IPS-18a (cell line): ENCODE data around the gene STX11.
"Not testable (repeated sequence)": the region's sequence is repeated elsewhere in the genome, so short reads cannot be mapped to it uniquely, and the experiment has no call there.

Source experiments
- H3K27ac ChIP-seq: one replicate; pipeline ENCODE4 v1.5.1; 2013; ENCODE audit warnings: low read length
- H3K27me3 ChIP-seq: one replicate; pipeline ENCODE4 v1.6.1; 2013; ENCODE audit warnings: mild to moderate bottlenecking, low read length; ENCODE audit not compliant: control insufficient read depth, insufficient read depth
- H3K36me3 ChIP-seq: one replicate; pipeline ENCODE4 v1.6.1; 2013; ENCODE audit warnings: low read depth, low read length; ENCODE audit not compliant: control insufficient read depth
- H3K4me1 ChIP-seq: one replicate; pipeline ENCODE4 v1.6.1; 2013; ENCODE audit warnings: low read depth, low read length; ENCODE audit not compliant: control insufficient read depth
- H3K4me3 ChIP-seq: one replicate; pipeline ENCODE4 v1.5.1; 2013; ENCODE audit warnings: low read length
- H3K9ac ChIP-seq: one replicate; pipeline ENCODE4 v1.6.1; 2013; ENCODE audit warnings: mild to moderate bottlenecking, low read length, moderate library complexity
- H3K9me3 ChIP-seq: one replicate; pipeline ENCODE4 v1.6.1; 2013; ENCODE audit warnings: low read depth, low read length; ENCODE audit not compliant: control insufficient read depth

STX11 gene

DNA sequence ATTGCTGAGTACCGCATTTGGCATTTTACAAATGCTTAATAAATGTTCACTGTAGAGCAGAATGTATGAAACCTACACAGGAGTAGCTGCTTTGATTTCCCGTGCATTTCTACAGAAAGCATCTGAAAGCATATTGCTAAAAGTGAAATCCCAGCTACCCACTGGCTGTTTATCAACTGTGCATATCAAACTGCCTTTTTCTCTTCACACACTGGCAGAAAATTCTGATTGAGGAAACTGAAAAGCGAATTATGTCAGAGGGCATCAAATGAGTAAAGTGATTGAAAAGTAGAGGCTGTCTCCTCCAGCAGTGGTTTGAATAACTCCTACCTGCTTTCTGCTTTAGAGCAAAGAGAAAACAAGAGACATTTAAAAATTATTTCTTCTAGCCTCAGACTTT, 28.0 kb downstream of the STX11 start:
- Histone ChIP-seq H3K4me3 (no peak overlapping the region), H3K9me3 (no peaks in the 10 kb centered on the region), H3K4me1 (no peaks in the 10 kb centered on the region), H3K9ac (no peak overlapping the region), H3K27me3 (no peaks in the 10 kb centered on the region), H3K36me3 (no peaks in the 10 kb centered on the region), H3K27ac (no peak overlapping the region)

DNA sequence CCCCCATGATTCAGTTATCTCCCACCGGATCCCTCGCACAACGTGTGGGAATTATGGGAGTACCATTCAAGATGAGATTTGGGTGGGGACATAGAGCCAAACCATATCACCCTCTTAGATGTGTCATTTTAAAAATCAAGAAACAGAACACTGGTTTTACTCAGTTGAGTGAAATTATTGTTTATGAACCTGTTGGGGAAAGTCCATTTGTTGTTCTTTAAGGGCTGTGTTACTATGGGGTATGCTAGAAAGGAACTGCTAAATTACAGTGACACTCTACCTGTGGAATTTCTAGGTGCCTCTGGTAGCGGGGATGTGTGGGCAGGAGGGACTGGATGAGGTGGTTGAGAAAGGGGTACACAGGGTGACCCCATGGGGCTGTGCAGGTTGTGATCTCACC, 28.9 kb downstream of the STX11 start:
- Histone ChIP-seq H3K36me3 (no peaks in the 10 kb centered on the region), H3K9me3 (no peaks in the 10 kb centered on the region), H3K4me1 (no peaks in the 10 kb centered on the region), H3K27me3 (no peaks in the 10 kb centered on the region), H3K9ac (no peak overlapping the region), H3K27ac (no peak overlapping the region), H3K4me3 (no peak overlapping the region)

DNA sequence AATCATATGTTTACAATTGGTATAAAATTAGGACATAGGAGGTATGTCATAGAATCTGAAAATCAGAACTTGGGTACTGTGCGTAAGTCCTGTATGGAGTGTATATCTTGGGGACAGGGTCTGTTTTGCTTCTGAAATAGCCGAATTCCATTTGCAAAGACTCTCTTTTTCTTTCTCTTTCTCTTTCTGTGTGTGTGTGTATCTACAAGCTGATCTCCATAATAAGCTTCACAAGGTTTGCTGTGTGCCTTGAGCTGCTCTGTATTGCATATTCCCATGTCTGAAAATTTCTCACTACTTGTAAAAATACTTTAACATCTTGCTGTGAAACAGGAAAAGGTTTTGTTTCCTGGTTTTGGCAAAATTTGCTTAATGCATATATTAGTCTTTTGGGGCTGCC, 29.5 kb downstream of the STX11 start:
- Histone ChIP-seq H3K27me3 (no peaks in the 10 kb centered on the region), H3K36me3 (no peaks in the 10 kb centered on the region)

DNA sequence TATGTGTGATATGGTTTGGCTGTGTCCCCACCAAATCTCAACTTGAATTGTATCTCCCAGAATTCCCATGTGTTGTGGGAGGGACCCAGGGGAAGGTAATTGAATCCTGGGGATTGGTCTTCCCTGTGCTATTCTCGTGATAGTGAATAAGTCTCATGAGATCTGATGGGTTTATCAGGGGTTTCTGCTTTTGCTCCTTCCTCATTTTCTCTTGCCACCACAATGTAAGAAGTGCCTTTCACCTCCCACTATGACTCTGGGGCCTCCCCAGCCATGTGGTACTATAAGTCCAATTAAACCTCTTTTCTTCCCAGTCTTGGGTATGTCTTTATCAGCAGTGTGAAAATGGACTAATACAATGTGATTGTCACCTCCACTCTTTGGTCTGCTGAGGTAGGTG, 30.0 kb downstream of the STX11 start:
- H3K9ac ChIP-seq, H3K9me3 ChIP-seq, H3K4me1 ChIP-seq, H3K27ac ChIP-seq, H3K4me3 ChIP-seq, H3K36me3 ChIP-seq, H3K27me3 ChIP-seq: not testable (repeated sequence)

More for the DNA sequence above, 29.5 kb downstream of the STX11 start:
- Histone ChIP-seq H3K4me1 (no peaks in the 10 kb centered on the region), H3K4me3 (no peak overlapping the region), H3K9me3 (no peaks in the 10 kb centered on the region), H3K9ac (no peak overlapping the region), H3K27ac (no peak overlapping the region)

DNA sequence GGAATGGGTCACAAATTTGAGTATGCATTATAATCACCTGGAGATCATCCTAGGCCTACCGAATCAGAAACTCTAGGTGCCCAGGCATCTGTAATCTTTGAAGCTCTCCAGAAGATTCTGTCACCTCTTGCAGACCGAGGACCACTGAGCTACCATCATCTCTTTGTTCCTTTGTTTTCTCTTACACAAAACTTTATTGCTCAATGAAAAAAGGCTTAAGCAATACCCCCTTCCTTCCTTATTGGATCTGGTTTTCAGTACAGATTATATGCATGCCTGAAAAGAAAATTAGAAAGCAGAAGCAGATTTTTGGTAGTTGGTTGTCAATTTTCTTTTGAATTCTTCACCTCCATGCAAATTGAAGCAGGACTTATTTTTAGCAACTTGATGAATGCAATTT, 31.3 kb downstream of the STX11 start:
- no peaks in the 10 kb centered on the region for H3K27me3 ChIP-seq
- H3K4me1 ChIP-seq: no peaks in the 10 kb centered on the region
- H3K4me3 ChIP-seq: no peak overlapping the region
- H3K9ac ChIP-seq: no peak overlapping the region
- no peaks in the 10 kb centered on the region for H3K9me3 ChIP-seq
- H3K27ac ChIP-seq: no peak overlapping the region
- no peaks in the 10 kb centered on the region for H3K36me3 ChIP-seq

DNA sequence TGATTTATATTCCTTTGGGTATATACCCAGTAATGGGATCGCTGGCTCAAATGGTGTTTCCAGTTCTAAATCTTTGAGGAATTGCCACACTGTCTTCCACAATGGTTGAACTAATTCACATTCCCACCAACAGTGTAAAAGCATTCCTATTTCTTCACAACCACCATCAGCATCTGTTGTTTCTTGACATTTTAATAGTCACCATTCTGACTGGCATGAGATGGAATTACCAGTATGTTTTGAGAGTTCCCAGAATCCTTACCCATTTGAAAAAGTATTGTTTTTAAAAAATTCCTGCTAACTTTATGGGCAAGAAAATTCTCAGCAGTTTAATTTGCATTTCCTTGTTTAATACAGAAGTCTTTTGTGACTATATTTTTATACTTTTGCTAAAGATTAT, 33.9 kb downstream of the STX11 start:
- H3K27me3 ChIP-seq, H3K36me3 ChIP-seq, H3K27ac ChIP-seq, H3K4me1 ChIP-seq, H3K9me3 ChIP-seq, H3K4me3 ChIP-seq, H3K9ac ChIP-seq: not testable (repeated sequence)

DNA sequence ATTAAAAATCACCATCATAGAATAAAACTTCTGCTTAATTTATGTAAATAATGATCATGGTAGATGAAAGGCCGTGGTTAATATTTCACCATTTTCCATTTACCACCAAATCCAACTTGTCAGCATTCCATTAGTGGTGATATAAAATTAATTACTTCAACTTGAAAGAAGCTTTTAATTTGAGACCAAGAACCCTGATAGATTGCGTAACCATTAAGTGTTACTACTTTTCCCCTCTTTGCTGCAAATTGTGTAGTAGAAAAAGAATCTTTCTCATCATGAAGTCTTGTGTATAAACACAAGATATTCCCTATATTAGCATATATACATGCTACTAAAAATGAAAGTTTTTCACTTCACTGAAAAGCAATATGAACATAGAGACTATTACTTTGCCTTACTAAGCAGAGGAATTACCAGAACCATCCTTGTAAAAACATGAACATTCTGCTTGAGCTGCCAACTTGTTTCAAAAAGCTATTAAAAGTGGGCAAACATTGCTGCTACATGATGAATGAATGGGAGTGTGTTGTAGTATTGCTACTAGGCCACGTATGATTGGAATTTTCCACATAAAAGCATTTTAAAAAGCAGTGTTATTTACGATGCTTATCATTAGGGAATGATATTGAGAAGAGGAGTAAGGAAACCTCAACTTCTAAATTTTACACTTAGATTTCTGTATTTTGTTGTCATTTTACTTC, 35.0 kb downstream of the STX11 start:
- Histone ChIP-seq H3K27me3 (no peaks in the 10 kb centered on the region), H3K36me3 (no peaks in the 10 kb centered on the region), H3K9me3 (no peaks in the 10 kb centered on the region), H3K9ac (no peak overlapping the region), H3K27ac (no peak overlapping the region), H3K4me3 (no peak overlapping the region), H3K4me1 (no peaks in the 10 kb centered on the region)

DNA sequence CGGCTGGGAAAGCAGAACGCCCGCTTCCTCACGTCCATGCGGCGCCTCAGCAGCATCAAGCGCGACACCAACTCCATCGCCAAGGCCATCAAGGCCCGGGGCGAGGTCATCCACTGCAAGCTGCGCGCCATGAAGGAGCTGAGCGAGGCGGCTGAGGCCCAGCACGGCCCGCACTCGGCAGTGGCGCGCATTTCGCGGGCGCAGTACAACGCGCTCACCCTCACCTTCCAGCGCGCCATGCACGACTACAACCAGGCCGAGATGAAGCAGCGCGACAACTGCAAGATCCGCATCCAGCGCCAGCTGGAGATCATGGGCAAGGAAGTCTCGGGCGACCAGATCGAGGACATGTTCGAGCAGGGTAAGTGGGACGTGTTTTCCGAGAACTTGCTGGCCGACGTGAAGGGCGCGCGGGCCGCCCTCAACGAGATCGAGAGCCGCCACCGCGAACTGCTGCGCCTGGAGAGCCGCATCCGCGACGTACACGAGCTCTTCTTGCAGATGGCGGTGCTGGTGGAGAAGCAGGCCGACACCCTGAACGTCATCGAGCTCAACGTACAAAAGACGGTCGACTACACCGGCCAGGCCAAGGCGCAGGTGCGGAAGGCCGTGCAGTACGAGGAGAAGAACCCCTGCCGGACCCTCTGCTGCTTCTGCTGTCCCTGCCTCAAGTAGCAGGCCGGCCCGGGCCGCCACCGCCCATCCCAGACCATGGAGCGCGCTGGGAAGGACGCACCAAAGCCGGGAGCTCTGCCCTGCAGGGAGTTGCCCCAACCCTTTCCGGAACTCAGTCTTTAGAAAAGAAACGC, 36.7 kb downstream of the STX11 start:
- no peaks in the 10 kb centered on the region for H3K9me3 ChIP-seq
- no peak overlapping the region for H3K4me3 ChIP-seq
- no peak overlapping the region for H3K9ac ChIP-seq
- H3K27me3 ChIP-seq: no peaks in the 10 kb centered on the region
- H3K27ac ChIP-seq: no peak overlapping the region
- no peaks in the 10 kb centered on the region for H3K4me1 ChIP-seq
- no peaks in the 10 kb centered on the region for H3K36me3 ChIP-seq

DNA sequence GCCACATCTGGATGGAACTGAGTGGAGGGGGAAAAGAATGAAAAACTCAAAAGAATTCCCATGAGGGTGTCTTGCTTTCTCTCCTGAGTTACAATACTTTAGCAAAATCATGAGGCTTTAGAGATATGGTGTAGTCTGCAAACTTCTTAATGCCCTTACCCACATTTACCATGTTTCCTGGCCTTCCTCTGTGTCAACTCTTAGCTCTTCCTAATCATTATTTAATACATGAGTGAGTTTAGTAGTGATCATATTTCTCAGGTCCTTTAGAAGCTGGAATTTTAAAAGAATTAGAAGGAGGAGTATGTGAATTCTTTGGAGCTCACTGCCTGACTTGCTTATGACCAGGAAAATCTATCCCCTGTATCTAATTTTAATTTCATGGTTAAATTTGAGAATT, 39.0 kb downstream of the STX11 start:
- no peaks in the 10 kb centered on the region for H3K27me3 ChIP-seq
- H3K4me3 ChIP-seq: no peak overlapping the region
- no peak overlapping the region for H3K9ac ChIP-seq
- H3K4me1 ChIP-seq: peaks cover 4% of the 10 kb centered on the region
- H3K27ac ChIP-seq: no peak overlapping the region
- no peaks in the 10 kb centered on the region for H3K9me3 ChIP-seq
- no peaks in the 10 kb centered on the region for H3K36me3 ChIP-seq

DNA sequence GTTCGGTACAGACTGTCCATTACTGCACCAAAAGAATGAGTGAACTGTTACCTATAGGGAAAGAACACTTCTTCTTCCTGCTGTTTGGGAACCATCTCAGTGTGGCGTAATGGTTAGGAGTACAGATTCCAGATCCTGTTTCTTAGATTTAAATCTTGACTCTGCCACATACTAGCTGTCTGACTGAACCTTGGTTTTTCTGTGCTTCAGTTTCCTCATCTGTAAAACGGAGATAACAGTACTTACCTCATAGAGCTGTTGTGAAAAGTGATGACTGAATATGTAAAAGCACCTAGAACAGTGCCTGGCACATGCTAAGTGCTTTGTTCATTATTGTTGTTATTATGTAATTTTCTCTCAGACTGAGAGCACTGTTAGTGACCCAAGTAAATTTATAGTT, 39.8 kb downstream of the STX11 start:
- Histone ChIP-seq H3K9me3 (no peaks in the 10 kb centered on the region), H3K36me3 (no peaks in the 10 kb centered on the region), H3K27ac (no peak overlapping the region), H3K9ac (no peak overlapping the region), H3K4me3 (no peak overlapping the region), H3K4me1 (peaks cover 4% of the 10 kb centered on the region), H3K27me3 (no peaks in the 10 kb centered on the region)

DNA sequence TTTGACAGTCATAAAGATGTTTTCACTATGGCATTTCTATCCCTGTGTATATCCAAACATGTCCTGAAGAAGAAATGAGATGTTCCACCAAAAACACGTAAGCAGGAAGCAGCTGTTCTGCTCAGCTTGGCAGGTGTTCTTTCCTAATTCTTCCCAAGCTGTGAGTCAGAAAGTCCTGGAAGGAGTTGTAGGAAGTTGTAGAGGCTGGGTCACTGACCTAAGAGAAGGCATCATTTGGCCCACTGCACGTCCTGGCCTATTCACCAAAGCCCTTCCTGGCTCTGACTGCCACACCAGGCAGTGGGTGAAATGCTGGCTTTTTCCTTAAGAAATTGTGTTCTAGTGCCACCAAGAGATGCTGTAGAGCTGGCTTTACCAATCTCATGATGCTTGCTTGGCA, 40.3 kb downstream of the STX11 start:
- H3K9me3 ChIP-seq: no peaks in the 10 kb centered on the region
- peaks cover 4% of the 10 kb centered on the region for H3K4me1 ChIP-seq
- no peaks in the 10 kb centered on the region for H3K36me3 ChIP-seq
- H3K27me3 ChIP-seq: no peaks in the 10 kb centered on the region
- H3K27ac ChIP-seq: no peak overlapping the region
- no peak overlapping the region for H3K9ac ChIP-seq
- H3K4me3 ChIP-seq: no peak overlapping the region

DNA sequence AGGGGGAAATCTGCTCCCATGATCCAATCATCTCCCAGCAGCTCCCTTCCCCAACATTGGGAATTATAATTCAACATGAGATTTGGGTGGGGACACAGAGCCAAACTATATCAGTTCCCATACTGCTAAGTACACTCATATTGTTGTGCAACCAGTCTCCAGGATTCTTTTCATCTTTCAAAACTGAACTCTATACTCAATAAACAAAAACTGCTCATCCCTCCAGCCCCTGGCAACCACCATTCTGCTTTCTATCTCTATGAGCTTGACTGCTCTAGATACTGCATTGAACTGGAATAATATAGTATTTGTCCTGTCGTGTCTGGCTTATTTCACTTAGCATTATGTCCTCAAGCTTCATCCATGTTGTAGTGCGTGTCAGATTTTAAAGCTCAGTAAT, 42.9 kb downstream of the STX11 start:
- H3K4me1 ChIP-seq: peaks cover 4% of the 10 kb centered on the region

More for the DNA sequence above, 42.9 kb downstream of the STX11 start:
- H3K9me3 ChIP-seq: no peaks in the 10 kb centered on the region
- H3K4me3 ChIP-seq: no peak overlapping the region
- no peaks in the 10 kb centered on the region for H3K36me3 ChIP-seq
- no peak overlapping the region for H3K9ac ChIP-seq
- H3K27ac ChIP-seq: no peak overlapping the region
- H3K27me3 ChIP-seq: no peaks in the 10 kb centered on the region
